SK-N-SH (cell line): Measurements from ENCODE around the gene IL17B. TPM values are rescaled to one million over a fixed set of nuclear protein-coding genes. Genes with fewer than 3 reads are reported as not detected.

Experiments used
- CTCF ChIA-PET: fragments of 300-600, 350-600 bp; formaldehyde crosslinking; extraction: SDS; loops from one replicate; lab custom pipeline; 2021; lab: Yijun Ruan, JAX
- POLR2A ChIA-PET: fragments of 350-600 bp; sonication (Branson Sonifier 250); formaldehyde crosslinking; extraction: SDS; loops from one replicate; lab custom pipeline; 2020; ENCODE audit warnings: antibody characterized with exemption, inconsistent platforms; lab: Yijun Ruan, JAX
- DNase-seq: peaks from one replicate; pipeline ENCODE4 v3.0.0; 2012
- H2AFZ ChIP-seq: fragments of 200-600 bp; sonication (generic); 2 replicates; pipeline ENCODE4 v1.8.1; 2016; ENCODE audit warnings: antibody characterized with exemption, mild to moderate bottlenecking, low read depth
- H3F3A ChIP-seq: fragments of 200-600 bp; sonication (generic); replicated peaks from 2 replicates; pipeline ENCODE3; 2016; ENCODE audit warnings: antibody characterized with exemption, mild to moderate bottlenecking; ENCODE audit not compliant: insufficient read depth
- H3K27ac ChIP-seq, 2 experiments: fragments of 200-500 bp in 1 of 2; fragments of 200-600 bp in 1 of 2; sonication (Bioruptor generic) in 1 of 2; sonication (generic), shearing (Covaris generic) in 1 of 2; 2 replicates each; pipeline versions ENCODE4 v1.5.1 to v1.6.1; 2014 to 2016; ENCODE audit warnings: low read depth in 2 of 2, inconsistent platforms in 1 of 2, low read length in 1 of 2, mild to moderate bottlenecking in 1 of 2, mixed read lengths in 1 of 2
- H3K27me3 ChIP-seq: fragments of 200-600 bp; sonication (generic), shearing (Covaris generic); 2 replicates; pipeline ENCODE4 v1.6.1; 2016; ENCODE audit warnings: mixed run types; ENCODE audit not compliant: insufficient read depth
- H3K36me3 ChIP-seq, 2 experiments: fragments of 200-500 bp in 1 of 2; fragments of 200-600 bp in 1 of 2; sonication (Bioruptor generic) in 1 of 2; sonication (generic) in 1 of 2; replicated peaks in 1 of 2; 2 replicates each; pipeline versions ENCODE3 to v1.5.1; 2014 to 2016; ENCODE audit warnings: low read length in 1 of 2, mild to moderate bottlenecking in 1 of 2; ENCODE audit not compliant: insufficient read depth in 2 of 2, control insufficient read depth in 1 of 2
- H3K4me1 ChIP-seq, 2 experiments: fragments of 200-500 bp in 1 of 2; fragments of 200-600 bp in 1 of 2; sonication (Bioruptor generic) in 1 of 2; sonication (generic), shearing (Covaris generic) in 1 of 2; 2 replicates each; pipeline versions ENCODE4 v1.5.1 to v1.6.1; 2014 to 2016; ENCODE audit warnings: low read depth in 1 of 2, low read length in 1 of 2, mixed run types in 1 of 2; ENCODE audit not compliant: insufficient read depth in 2 of 2, control insufficient read depth in 1 of 2
- H3K4me2 ChIP-seq: fragments of 200-600 bp; sonication (generic), shearing (Covaris generic); 2 replicates; pipeline ENCODE4 v1.6.1; 2017; ENCODE audit warnings: mixed run types
- H3K4me3 ChIP-seq, 2 experiments: fragments of 200-500 bp in 1 of 2; fragments of 200-600 bp in 1 of 2; sonication (Bioruptor generic) in 1 of 2; sonication (generic), shearing (Covaris generic) in 1 of 2; 2 replicates each; pipeline versions ENCODE4 v1.5.1 to v1.8.1; 2014 to 2016; ENCODE audit warnings: low read depth in 2 of 2, inconsistent platforms in 1 of 2, low read length in 1 of 2, mild to moderate bottlenecking in 1 of 2, mixed read lengths in 1 of 2, moderate library complexity in 1 of 2
- H3K79me2 ChIP-seq: fragments of 200-600 bp; sonication (generic); 2 replicates; pipeline ENCODE4 v1.8.1; 2017; ENCODE audit warnings: mild to moderate bottlenecking; ENCODE audit not compliant: insufficient read depth
- H3K9ac ChIP-seq: fragments of 200-600 bp; sonication (generic); 2 replicates; pipeline ENCODE4 v1.6.1; 2017; ENCODE audit warnings: mixed run types
- H3K9me2 ChIP-seq: fragments of 200-600 bp; sonication (generic); 2 replicates; pipeline ENCODE4 v1.6.1; 2017; ENCODE audit warnings: mixed run types
- H3K9me3 ChIP-seq: fragments of 200-600 bp; sonication (generic); 2 replicates; pipeline ENCODE4 v1.6.1; 2017; ENCODE audit warnings: mixed run types, mild to moderate bottlenecking, moderate library complexity
- H4K20me1 ChIP-seq: fragments of 200-600 bp; sonication (generic); 2 replicates; pipeline ENCODE4 v1.6.1; 2017; ENCODE audit warnings: mild to moderate bottlenecking, mixed run types; ENCODE audit not compliant: insufficient read depth
- CTCF ChIP-seq: fragments of 200-600 bp; sonication (generic); IDR thresholded peaks from 2 replicates; pipeline ENCODE4 v1.6.1; 2017; ENCODE audit warnings: antibody characterized with exemption, mild to moderate bottlenecking, moderate library complexity
- EP300 ChIP-seq, 2 experiments: IDR thresholded peaks; 2 replicates each; pipeline versions ENCODE4 v1.4.0 to v1.6.1; 2012; ENCODE audit warnings: borderline replicate concordance in 1 of 2, low read depth in 1 of 2, low read length in 1 of 2
- FOSL2 ChIP-seq: IDR thresholded peaks from 2 replicates; pipeline ENCODE4 v1.4.0; 2012; ENCODE audit warnings: low read depth, mild to moderate bottlenecking, moderate library complexity, borderline replicate concordance
- FOXJ3 ChIP-seq: sonication (generic); formaldehyde crosslinking; IDR thresholded peaks from 2 replicates; pipeline ENCODE4 v1.5.1; 2020; ENCODE audit warnings: mild to moderate bottlenecking, missing genetic modification reagents
- MEF2A ChIP-seq: IDR thresholded peaks from 2 replicates; pipeline ENCODE4 v1.4.0; 2012; ENCODE audit warnings: low read depth, borderline replicate concordance
- RAD21 ChIP-seq: IDR thresholded peaks from 2 replicates; pipeline ENCODE4 v1.6.1; 2012; ENCODE audit warnings: mild to moderate bottlenecking, low read length
- SMC3 ChIP-seq: IDR thresholded peaks from 2 replicates; pipeline ENCODE4 v1.6.1; 2012; ENCODE audit warnings: low read depth, low read length, improper control_type of control experiment
- YY1 ChIP-seq: IDR thresholded peaks from 2 replicates; pipeline ENCODE4 v1.4.0; 2012; ENCODE audit warnings: low read depth, mild to moderate bottlenecking
- WGBS: methylation state at CpG from one replicate; pipeline ENCODE4 v1.1.6; 2017; ENCODE audit warnings: low lambda C conversion rate; 5-methylcytosine and 5-hydroxymethylcytosine counted together
- polyA plus RNA-seq, 3 experiments: library from polyadenylated mRNA; depleted of rRNA; stranded (reverse); fragments of >200 nt; gene quantifications; 2 replicates each; pipeline ENCODE4 v1.2.3, GENCODE V29; 2012

Gene IL17B
- polyA plus RNA-seq, 1 of the 3 experiments (the other 2 are of a cell fraction): 0.16 TPM

- Histone ChIP-seq H3K27ac (no peak overlapping the region), H3F3A (no peaks in the 10 kb centered on the region)
Observed at GRCh38 chr5:149372076-149372795, 6.9 kb downstream of the IL17B start.

GRCh38 chr5:149371296-149371962 is 7.7 kb downstream of the IL17B start:
- Histone ChIP-seq H3K9me2 (no peaks in the 10 kb centered on the region), H3K36me3 (no peaks in the 10 kb centered on the region), H3K9me3 (no peaks in the 10 kb centered on the region), H3K9ac (no peak overlapping the region), H4K20me1 (no peaks in the 10 kb centered on the region), H3F3A (no peaks in the 10 kb centered on the region), H3K27me3 (no peaks in the 10 kb centered on the region), H3K4me1 (peaks cover 0 to 14% of the 10 kb centered on the region in 2 experiments; a peak in 1 of 4 replicates), H2AFZ (no peak overlapping the region), H3K27ac (no peak overlapping the region), H3K4me3 (no peak overlapping the region), H3K4me2 (no peak overlapping the region), H3K79me2 (no peaks in the 10 kb centered on the region)
- CTCF ChIA-PET: interaction anchor here (0.8 to 41.4 kb wide), 23 partner anchors 10 to 248 kb away, joined by 3 to 1751 read pairs (median 5); partner anchors contain the start of genes GRPEL2, IL17B and PCYOX1L
- POLR2A ChIA-PET: interaction anchor here (0.9 to 1.8 kb wide), 4 partner anchors 10 to 61 kb away, joined by 3 to 4 read pairs (median 3); partner anchors contain the start of gene GRPEL2
- 39% methylated on average over 9 of the region's 12 CpGs for WGBS
- no peak for TF ChIP-seq FOXJ3
- peak; percentile 75 for TF ChIP-seq RAD21
- TF ChIP-seq CTCF: peak; percentile 71
- peak; percentile 67 for TF ChIP-seq SMC3
- DNase-seq: peak; percentile 83

More at GRCh38 chr5:149372076-149372795, 6.9 kb downstream of the IL17B start:
- ChIA-PET POLR2A (interaction anchor here (0.9 to 1.8 kb wide), 5 partner anchors 9 to 209 kb away, joined by 3 to 4 read pairs (median 3); partner anchors contain the start of genes ARHGEF37 and GRPEL2), CTCF (interaction anchor here (0.9 to 41.4 kb wide), 24 partner anchors 11 to 247 kb away, joined by 3 to 1751 read pairs (median 5); partner anchors contain the start of genes CSNK1A1, GRPEL2, IL17B and PCYOX1L)
- H3K79me2 ChIP-seq: no peaks in the 10 kb centered on the region
- no peaks in the 10 kb centered on the region for H3K27me3 ChIP-seq
- no peak overlapping the region for H3K9ac ChIP-seq
- H2AFZ ChIP-seq: no peak overlapping the region
- no peak overlapping the region for H3K4me3 ChIP-seq
- H3K9me2 ChIP-seq: no peaks in the 10 kb centered on the region
- no peaks in the 10 kb centered on the region for H3K36me3 ChIP-seq
- 89% methylated on average over 4 of the region's 4 CpGs for WGBS
- peaks cover 0 to 13% of the 10 kb centered on the region in 2 experiments; a peak in 1 of 4 replicates for H3K4me1 ChIP-seq
- H4K20me1 ChIP-seq: no peaks in the 10 kb centered on the region
- H3K4me2 ChIP-seq: no peak overlapping the region
- H3K9me3 ChIP-seq: no peaks in the 10 kb centered on the region
- DNase-seq: no peak
- no peak for TF ChIP-seq EP300 (IDR thresholded peaks at IDR 0.05; ENCODE audit: borderline replicate concordance in 1 of 2, low read depth in 1 of 2, low read length in 1 of 2)
- TF ChIP-seq YY1: no peak
- no peak for TF ChIP-seq FOSL2
- no peak for TF ChIP-seq MEF2A
- TF ChIP-seq, all 33 proteins: peak for 0
